K562 (cell line): ENCODE results near the gene PDPR. TPM values are rescaled to one million over a fixed set of nuclear protein-coding genes. Genes with fewer than 3 reads are reported as not detected.
"Not testable (repeated sequence)": the region's sequence is repeated elsewhere in the genome, so short reads cannot be mapped to it uniquely, and the experiment has no call there.

Experiments
- ATAC-seq: fragments of 200-7000 bp; cut with Tn5 transposase; 3 replicates; pipeline ENCODE4 v1.9.1; 2020; ENCODE audit warnings: moderate library complexity
- BruUV-seq: library from RNA; stranded (reverse); fragments of 400-500 nt; replicated peaks from 2 replicates; lab custom pipeline; 2021; lab: Mats Ljungman, UMichigan
- CTCF ChIA-PET: fragments of 300-600 bp; formaldehyde crosslinking; extraction: SDS; loops from one replicate; lab custom pipeline; 2021; ENCODE audit warnings: low intra/inter-chr PET ratio; lab: Yijun Ruan, JAX
- POLR2A ChIA-PET: fragments of 300-600, 350-650 bp; sonication (Branson Sonifier 250); formaldehyde crosslinking; extraction: SDS; loops from one replicate; lab custom pipeline; 2021; ENCODE audit warnings: antibody characterized with exemption, inconsistent platforms; lab: Yijun Ruan, JAX
- DNase-seq, 4 experiments: peaks; one replicate each; pipeline versions ENCODE4 v3.0.0 to v3.0.0-alpha.2; 2011 to 2018; ENCODE audit warnings: low spot score in 3 of 4, mixed read lengths in 3 of 4; ENCODE audit errors: extremely low read depth in 1 of 4
- FAIRE-seq: peaks from 2 replicates; lab custom pipeline; 2011; peaks lifted over from hg19 to GRCh38; lab: Jason Lieb, UNC
- H2AFZ ChIP-seq: 2 replicates; pipeline ENCODE4 v1.6.0; 2011; ENCODE audit warnings: low read depth, low read length, control low read depth, inconsistent platforms
- H3K27ac ChIP-seq: fragments of 200-600 bp; 3 replicates; pipeline ENCODE4 v1.8.0; 2011; ENCODE audit warnings: low read depth, mild to moderate bottlenecking, control low read depth, inconsistent platforms, low read length, moderate library complexity, mixed read lengths; ENCODE audit errors: extremely low read depth
- H3K27me3 ChIP-seq, 2 experiments: fragments of 300-600 bp in 1 of 2; 2 replicates in 1 of 2; 3 replicates in 1 of 2; pipeline versions ENCODE4 v1.6.0 to v1.8.0; 2011; ENCODE audit warnings: inconsistent platforms in 2 of 2, low read length in 2 of 2, mild to moderate bottlenecking in 1 of 2, mixed read lengths in 1 of 2, moderate library complexity in 1 of 2; ENCODE audit not compliant: control insufficient read depth in 2 of 2, insufficient read depth in 2 of 2
- H3K36me3 ChIP-seq: fragments of 300-600 bp; 3 replicates; pipeline ENCODE4 v1.8.0; 2011; ENCODE audit warnings: mild to moderate bottlenecking, low read length, inconsistent platforms; ENCODE audit not compliant: control insufficient read depth, insufficient read depth
- H3K4me1 ChIP-seq, 2 experiments: fragments of 200-600 bp in 1 of 2; replicated peaks in 1 of 2; 2 replicates in 1 of 2; 3 replicates in 1 of 2; pipeline versions ENCODE4 v1.5.1 to v1.8.0; 2011; ENCODE audit warnings: inconsistent platforms in 2 of 2, low read length in 2 of 2, mild to moderate bottlenecking in 1 of 2, mixed read lengths in 1 of 2, moderate library complexity in 1 of 2; ENCODE audit not compliant: control insufficient read depth in 2 of 2, insufficient read depth in 2 of 2
- H3K4me2 ChIP-seq: 2 replicates; pipeline ENCODE4 v1.6.1; 2011; ENCODE audit warnings: low read length, control low read depth, inconsistent platforms, mixed read lengths; ENCODE audit not compliant: insufficient read depth
- H3K4me3 ChIP-seq: fragments of 200-600 bp; sonication (generic), shearing (Covaris generic); 2 replicates; pipeline ENCODE4 v1.5.1; 2016; ENCODE audit warnings: control low read depth, inconsistent platforms
- H3K79me2 ChIP-seq: fragments of 200-600 bp; 3 replicates; pipeline ENCODE4 v1.8.0; 2011; ENCODE audit warnings: low read length, inconsistent platforms; ENCODE audit not compliant: control insufficient read depth, insufficient read depth
- H3K9ac ChIP-seq, 2 experiments: 2 replicates each; pipeline versions ENCODE4 v1.6.0 to v1.6.1; 2011; ENCODE audit warnings: low read depth in 2 of 2, low read length in 2 of 2, control low read depth in 1 of 2, inconsistent platforms in 1 of 2, mild to moderate bottlenecking in 1 of 2, mixed read lengths in 1 of 2; ENCODE audit not compliant: insufficient read depth in 1 of 2
- H3K9me1 ChIP-seq: one replicate; pipeline ENCODE4 v1.6.0; 2011; ENCODE audit warnings: inconsistent platforms, mild to moderate bottlenecking, low read length, moderate library complexity; ENCODE audit not compliant: control insufficient read depth, insufficient read depth
- H3K9me3 ChIP-seq: replicated peaks from 2 replicates; pipeline ENCODE4 v1.5.1; 2011; ENCODE audit warnings: low read depth, low read length, inconsistent platforms; ENCODE audit not compliant: control insufficient read depth, insufficient read depth
- H4K20me1 ChIP-seq: replicated peaks from 2 replicates; pipeline ENCODE4 v1.6.1; 2011; ENCODE audit warnings: low read length, inconsistent platforms, mixed read lengths; ENCODE audit not compliant: control insufficient read depth, insufficient read depth
- MAZ ChIP-seq, 2 experiments: fragments of 450-650 bp in 1 of 2; sonication (generic) in 1 of 2; formaldehyde crosslinking; IDR thresholded peaks in 1 of 2; conservative IDR thresholded peaks in 1 of 2; 2 replicates each; pipeline versions ENCODE4 v1.4.0 to v1.5.0; 2020; ENCODE audit warnings: mild to moderate bottlenecking in 1 of 2, missing genetic modification reagents in 1 of 2
- NRF1 ChIP-seq, 2 experiments: fragments of 450-650 bp; IDR thresholded peaks in 1 of 2; conservative IDR thresholded peaks in 1 of 2; 2 replicates each; pipeline ENCODE4 v1.6.1; 2014; ENCODE audit warnings: mild to moderate bottlenecking in 2 of 2
- PHF8 ChIP-seq: fragments of 200-600 bp; sonication (generic); IDR thresholded peaks from 2 replicates; pipeline ENCODE4 v1.6.1; 2012; ENCODE audit warnings: mixed run types, mild to moderate bottlenecking, inconsistent platforms, low read length, moderate library complexity, borderline replicate concordance
- POLR2G ChIP-seq: fragments of 200-400 bp; formaldehyde crosslinking; IDR thresholded peaks from 2 replicates; pipeline ENCODE4 v1.6.1; 2017; ENCODE audit warnings: low read depth, mild to moderate bottlenecking, antibody characterized with exemption, low read length, moderate library complexity
- RBBP5 ChIP-seq: fragments of 200-600 bp; sonication (generic); IDR thresholded peaks from 2 replicates; pipeline ENCODE4 v1.6.1; 2012; ENCODE audit warnings: borderline replicate concordance, mild to moderate bottlenecking, low read length, control low read depth, inconsistent platforms; ENCODE audit not compliant: insufficient read depth, poor library complexity, severe bottlenecking
- TFAP4 ChIP-seq: sonication (generic); formaldehyde crosslinking; IDR thresholded peaks from 2 replicates; pipeline ENCODE4 v1.8.0; 2022; ENCODE audit warnings: missing genetic modification reagents, mild to moderate bottlenecking, moderate library complexity, borderline replicate concordance
- ZBTB11 ChIP-seq, 3 experiments: fragments of 200-800 bp in 1 of 3; fragments of 250-450 bp in 1 of 3; fragments of 450-650 bp in 1 of 3; sonication (Bioruptor Pico) in 1 of 3; sonication (Bioruptor generic) in 1 of 3; formaldehyde crosslinking in 1 of 3; IDR thresholded peaks; 2 replicates each; pipeline versions ENCODE4 v1.6.1 to v1.8.0; 2016 to 2022; ENCODE audit warnings: mild to moderate bottlenecking in 2 of 3, missing genetic modification characterization in 2 of 3, missing compliant biosample characterization in 1 of 3, moderate library complexity in 1 of 3
- ZBTB2 ChIP-seq: fragments of 450-650 bp; IDR thresholded peaks from 2 replicates; pipeline ENCODE4 v1.6.1; 2016; ENCODE audit warnings: antibody characterized with exemption
- WGBS: fragments of 100-300 bp; shearing (Covaris generic); methylation state at CpG from one replicate; pipeline ENCODE4 v1.1.6; 2016; ENCODE audit warnings: low coverage, mixed read lengths; ENCODE audit not compliant: insufficient coverage; ENCODE audit errors: missing lambda C conversion rate; 5-methylcytosine and 5-hydroxymethylcytosine counted together
- in situ Hi-C: fragments of 300-500 bp; cut with MboI; formaldehyde crosslinking; loops from 4 replicates; pipeline ENCODE4 v1.15.0; 2018; ENCODE audit warnings: inconsistent platforms, mixed read lengths
- intact Hi-C: fragments of 100-400 bp; cut with micrococcal nuclease; formaldehyde crosslinking; loops from 2 replicates; pipeline ENCODE4 v1.14.2; 2022
- polyA plus RNA-seq, 8 experiments: library from polyadenylated mRNA; depleted of rRNA in 4 of 8; stranded (reverse) in 5 of 8; unstranded in 3 of 8; fragments of >200 nt; fragmentation: Nextera tagmentation in 2 of 8; fragmentation: Illumina TruSeq in 1 of 8; extraction: Ambion mirVana in 2 of 8; extraction: Trizol in 1 of 8; gene quantifications; 2 replicates each; pipeline versions ENCODE4 v1.2.1 to v1.2.3, GENCODE V29; 2011 to 2014; ENCODE audit warnings: inconsistent platforms in 1 of 8, missing spikeins in 1 of 8
- total RNA-seq, 7 experiments: library from RNA; depleted of rRNA in 6 of 7; stranded (reverse); fragments of >200 nt in 6 of 7; fragmentation: Illumina TruSeq in 2 of 7; extraction: Trizol in 2 of 7; gene quantifications; 2 replicates each; pipeline versions ENCODE4 v1.2.1 to v1.2.3, GENCODE V29; 2011 to 2021; ENCODE audit warnings: low replicate concordance in 1 of 7

Gene PDPR
- total and polyA plus RNA-seq, 9 of the 15 experiments (the other 6 are each of a cell fraction or from before 2014, with no cell fraction given) = 4.9 to 35.7 (median 19.1) TPM

- TF ChIP-seq ZBTB11 (CRISPR knock-in tag; IDR thresholded peaks at IDR 0.05) = 0 out of 6 replicates have a peak, but pooled peaks of 1 of the 3 experiments have one; percentile 29
Measured at GRCh38 chr16:70065376-70065745, 48.8 kb upstream of the PDPR start (continued).

- peak; percentile 93 for ATAC-seq
- WGBS = 0% methylated on average over 22 of the region's 62 CpGs
- Histone ChIP-seq H2AFZ (peak overlapping the region; percentile 87), H3K4me3 (peak overlapping the region; percentile 68), H3K4me2 (peak overlapping the region; percentile 86), H3K9ac (peak overlapping the region; percentile 53 to 91), H3K79me2 (peaks cover 14% of the 10 kb centered on the region), H3K27ac (peak overlapping the region; percentile 71; the same call in 2 of the 3 replicates), H3K4me1 (peaks cover 0 to 11% of the 10 kb centered on the region in 2 experiments; a peak in 3 of 5 replicates)
- intact Hi-C loops, POLR2A ChIA-PET, H3K36me3 ChIP-seq, H3K9me3 ChIP-seq, in situ Hi-C loops, H4K20me1 ChIP-seq, CTCF ChIA-PET, H3K9me1 ChIP-seq, BruUV-seq, H3K27me3 ChIP-seq: not testable (repeated sequence)
- DNase-seq = peak; percentile 83 to 91 (median 84)
- peak; percentile 49 for FAIRE-seq
- TF ChIP-seq MAZ (CRISPR knock-in tag; conservative IDR thresholded peaks at IDR 0.05 in 1 of 2, IDR thresholded peaks at IDR 0.05 in 1 of 2) = peak in 1 of 2 experiments; percentile 42; a peak in 1 of 4 replicates
- TF ChIP-seq PHF8 = peak; percentile 71; the same call in 1 of the 2 replicates
- peak; percentile 95 to 96 for TF ChIP-seq NRF1 (conservative IDR thresholded peaks at IDR 0.05 in 1 of 2, IDR thresholded peaks at IDR 0.05 in 1 of 2)
- peak; percentile 72; the same call in 1 of the 2 replicates for TF ChIP-seq TFAP4 (CRISPR knock-in tag)
- peak; percentile 69 for TF ChIP-seq RBBP5
- peak; percentile 83 for TF ChIP-seq POLR2G
- peak; percentile 95 for TF ChIP-seq ZBTB2
Measured at GRCh38 chr16:70065746-70066658, 48.1 kb upstream of the PDPR start.
